Endothelial cell of umbilical vein (primary cell): Measurements from ENCODE around the gene PTGDR. TPM values are rescaled to one million over a fixed set of nuclear protein-coding genes. Genes with fewer than 3 reads are reported as not detected.

Source experiments
- BruUV-seq: library from RNA; stranded (reverse); fragments of 400-500 nt; replicated peaks from 2 replicates; lab custom pipeline; 2021; lab: Mats Ljungman, UMichigan
- CTCF ChIA-PET: fragments of 300-600, 350-600 bp; sonication (Branson Sonifier 250); formaldehyde crosslinking; loops from one replicate; lab custom pipeline; 2021; ENCODE audit warnings: antibody characterized with exemption, inconsistent platforms; lab: Charles Lee
- POLR2A ChIA-PET: fragments of 300-600, 350-600 bp; sonication (Branson Sonifier 250); formaldehyde crosslinking; loops from one replicate; lab custom pipeline; 2021; ENCODE audit warnings: antibody characterized with exemption, inconsistent platforms; lab: Charles Lee
- DNase-seq: peaks from one replicate; pipeline ENCODE4 v3.0.0-alpha.2; 2011; ENCODE audit warnings: low read depth, low spot score
- FAIRE-seq: peaks from 2 replicates; lab custom pipeline; 2011; peaks lifted over from hg19 to GRCh38; lab: Jason Lieb, UNC
- H2AFZ ChIP-seq: 2 replicates; pipeline ENCODE4 v1.6.0; 2012; ENCODE audit warnings: low read depth, low read length, control low read depth, inconsistent platforms
- H3K27ac ChIP-seq: 2 replicates; pipeline ENCODE4 v1.5.1; 2011; ENCODE audit warnings: low read depth, mild to moderate bottlenecking, control low read depth, low read length, moderate library complexity; ENCODE audit not compliant: insufficient read depth
- H3K27me3 ChIP-seq, 2 experiments: 2 replicates each; pipeline versions ENCODE4 v1.6.0 to v1.6.1; 2011; ENCODE audit warnings: low read length in 2 of 2, mixed read lengths in 1 of 2; ENCODE audit not compliant: control insufficient read depth in 2 of 2, insufficient read depth in 2 of 2
- H3K36me3 ChIP-seq, 2 experiments: 2 replicates in 1 of 2; 3 replicates in 1 of 2; pipeline ENCODE4 v1.5.1; 2011; ENCODE audit warnings: low read length in 2 of 2, mild to moderate bottlenecking in 1 of 2, moderate library complexity in 1 of 2; ENCODE audit not compliant: control insufficient read depth in 2 of 2, insufficient read depth in 2 of 2; ENCODE audit errors: extremely low read depth in 1 of 2
- H3K4me1 ChIP-seq: 3 replicates; pipeline ENCODE4 v1.5.1; 2011; ENCODE audit warnings: mild to moderate bottlenecking, low read length; ENCODE audit not compliant: control insufficient read depth, insufficient read depth; ENCODE audit errors: extremely low read depth
- H3K4me2 ChIP-seq: 2 replicates; pipeline ENCODE4 v1.6.1; 2011; ENCODE audit warnings: low read length, control low read depth, mixed read lengths; ENCODE audit not compliant: insufficient read depth
- H3K4me3 ChIP-seq, 3 experiments: fragments of 200-600 bp in 1 of 3; sonication (generic), shearing (Covaris generic) in 1 of 3; replicated peaks in 1 of 3; 2 replicates each; pipeline ENCODE4 v1.5.1; 2011 to 2016; ENCODE audit warnings: control low read depth in 3 of 3, low read length in 3 of 3, mild to moderate bottlenecking in 2 of 3, inconsistent platforms in 1 of 3, low read depth in 1 of 3, moderate library complexity in 1 of 3; ENCODE audit not compliant: insufficient read depth in 1 of 3
- H3K79me2 ChIP-seq: 2 replicates; pipeline ENCODE4 v1.6.0; 2012; ENCODE audit warnings: low read length, inconsistent platforms; ENCODE audit not compliant: control insufficient read depth, insufficient read depth
- H3K9ac ChIP-seq: replicated peaks from 2 replicates; pipeline ENCODE3; 2011; ENCODE audit warnings: low read length, control low read depth; ENCODE audit not compliant: insufficient read depth; ENCODE audit errors: extremely low read depth
- H3K9me1 ChIP-seq: replicated peaks from 3 replicates; pipeline ENCODE4 v1.6.0; 2011; ENCODE audit warnings: mild to moderate bottlenecking, low read length; ENCODE audit not compliant: control insufficient read depth, insufficient read depth; ENCODE audit errors: extremely low read depth
- H3K9me3 ChIP-seq: replicated peaks from 2 replicates; pipeline ENCODE4 v1.5.1; 2012; ENCODE audit warnings: low read length, inconsistent platforms; ENCODE audit not compliant: control insufficient read depth, insufficient read depth
- H4K20me1 ChIP-seq: replicated peaks from 2 replicates; pipeline ENCODE3; 2011; ENCODE audit warnings: mild to moderate bottlenecking, low read length; ENCODE audit not compliant: control insufficient read depth, insufficient read depth; ENCODE audit errors: extremely low read depth
- CTCF ChIP-seq, 2 donors: IDR thresholded peaks; 1 replicate in 1 of 2; 2 replicates in 1 of 2; pipeline ENCODE4 v1.5.1; 2011; ENCODE audit warnings: low read length in 2 of 2, mild to moderate bottlenecking in 2 of 2, moderate library complexity in 2 of 2, control low read depth in 1 of 2, inconsistent platforms in 1 of 2, low read depth in 1 of 2; ENCODE audit not compliant: insufficient read depth in 1 of 2; ENCODE audit errors: extremely low read depth in 1 of 2
- FOS ChIP-seq: IDR thresholded peaks from 2 replicates; pipeline ENCODE4 v1.6.1; 2011; ENCODE audit warnings: mild to moderate bottlenecking, low read length, moderate library complexity, borderline replicate concordance; ENCODE audit not compliant: insufficient read depth
- GATA2 ChIP-seq: IDR thresholded peaks from 2 replicates; pipeline ENCODE4 v1.7.0; 2011; ENCODE audit warnings: low read depth, mild to moderate bottlenecking, moderate library complexity, mixed read lengths, low read length; ENCODE audit not compliant: insufficient read length, insufficient read depth
- MYC ChIP-seq: IDR thresholded peaks from one replicate; pipeline ENCODE4 v1.6.1; 2011; ENCODE audit warnings: mild to moderate bottlenecking, low read depth, low read length
- POLR2A ChIP-seq: IDR thresholded peaks from 2 replicates; pipeline ENCODE4 v1.6.1; 2012; ENCODE audit warnings: low read depth, mild to moderate bottlenecking, control low read depth, low read length
- dilution Hi-C: fragments of 300-500 bp; cut with MboI; formaldehyde crosslinking; loops from one replicate; pipeline ENCODE4 v1.15.0; 2019; ENCODE audit warnings: low sequenced_read_pairs; ENCODE audit not compliant: extremely low pct_ligation_motif_present
- intact Hi-C: fragments of 100-400 bp; cut with micrococcal nuclease; formaldehyde crosslinking; loops from one replicate; pipeline ENCODE4 v1.10.0; 2022
- polyA plus RNA-seq, 4 experiments: library from polyadenylated mRNA; depleted of rRNA in 3 of 4; stranded (reverse) in 3 of 4; unstranded in 1 of 4; fragments of >200 nt; gene quantifications; 2 replicates each; pipeline versions ENCODE4 v1.2.1 to v1.2.3, GENCODE V29; 2011 to 2012; ENCODE audit warnings: missing spikeins in 1 of 4
- total RNA-seq: library from RNA; stranded (reverse); gene quantifications from 2 replicates; pipeline ENCODE4 v1.2.3, GENCODE V29; 2021

The PTGDR gene
- total and polyA plus RNA-seq, 2 donors (not counting 3 experiments of a cell fraction or from before 2014, with no cell fraction given): not detected

GRCh38 chr14:52254086-52254485 lies 13.4 kb upstream of the PTGDR start:
- CTCF ChIA-PET: no interaction called here
- no peak for FAIRE-seq

More at GRCh38 chr14:52254086-52254485, 13.4 kb upstream of the PTGDR start:
- Histone ChIP-seq H3K36me3 (no peaks in the 10 kb centered on the region), H3K27me3 (peaks cover 2 to 5% of the 10 kb centered on the region in 2 experiments), H3K79me2 (no peaks in the 10 kb centered on the region), H3K9ac (no peak overlapping the region), H4K20me1 (no peaks in the 10 kb centered on the region), H3K4me2 (no peak overlapping the region), H3K27ac (no peak overlapping the region), H3K9me3 (no peaks in the 10 kb centered on the region), H3K4me3 (no peak overlapping the region), H2AFZ (no peak overlapping the region), H3K4me1 (no peaks in the 10 kb centered on the region), H3K9me1 (no peaks in the 10 kb centered on the region)
- POLR2A ChIA-PET: no interaction called here
- TF ChIP-seq FOS (no peak), CTCF (IDR thresholded peaks at IDR 0.05; ENCODE audit: extremely low read depth in 1 of 2, insufficient read depth in 1 of 2, low read depth in 1 of 2, low read length in 2 of 2) (no peak), POLR2A (no peak), GATA2 (no peak), MYC (no peak)
- DNase-seq: no peak
- dilution Hi-C loops (no loop called here), intact Hi-C loops (no loop called here)
- no TSS peak for BruUV-seq
